ENCODE measurements around the gene TTLL7.
A peak's percentile ranks its signal among the peaks of the same experiment; 100 is the strongest.
"Not testable (repeated sequence)": the region's sequence is repeated elsewhere in the genome, so short reads cannot be mapped to it uniquely, and the experiment has no call there.

Gene TTLL7

GRCh38 chr1:83996621-83997020 is 2.3 kb downstream of the TTLL7 start:
- CTCF ChIA-PET: no interaction called here
- no peaks in the 10 kb centered on the region for H3K9me3 ChIP-seq (ENCODE audit: control extremely low read depth in 1 of 5, control insufficient read depth in 4 of 5, insufficient read depth in 2 of 5, low read depth in 1 of 5, low read length in 4 of 5)
- WGBS (ENCODE audit: insufficient coverage): no CpG with 5 or more reads among the region's 1 CpG
- POLR2A ChIA-PET: no interaction called here
- H3K36me3 ChIP-seq (ENCODE audit: control insufficient read depth in 4 of 4, insufficient read depth in 4 of 4, low read length in 3 of 4): no peaks in the 10 kb centered on the region
- H3K4me1 ChIP-seq (ENCODE audit: control extremely low read depth in 1 of 4, control insufficient read depth in 4 of 4, insufficient read depth in 4 of 4, low read length in 3 of 4): peaks cover 4 to 14% (median 6%) of the 10 kb centered on the region in 4 experiments
- peaks cover 0 to 4% (median 2%) of the 10 kb centered on the region in 5 experiments for H3K27me3 ChIP-seq (replicated peaks in 2 of 5; ENCODE audit: control insufficient read depth in 4 of 5, insufficient read depth in 5 of 5, low read length in 4 of 5)
- DNase-seq: no peak
- no peak overlapping the region for H3K27ac ChIP-seq (ENCODE audit: insufficient read depth in 1 of 2, low read depth in 1 of 2, low read length in 2 of 2, poor library complexity in 1 of 2, severe bottlenecking in 2 of 2)
- H3K4me3 ChIP-seq (ENCODE audit: control insufficient read depth in 1 of 7, extremely low read depth in 1 of 7, insufficient read depth in 4 of 7, low read depth in 2 of 7, low read length in 6 of 7): no peak overlapping the region

GRCh38 chr1:83996191-83996590 is 2.7 kb downstream of the TTLL7 start:
- Histone ChIP-seq H3K27me3 (replicated peaks in 2 of 5; ENCODE audit: control insufficient read depth in 4 of 5, insufficient read depth in 5 of 5, low read length in 4 of 5) (peaks cover 0 to 4% (median 2%) of the 10 kb centered on the region in 5 experiments), H3K27ac (ENCODE audit: insufficient read depth in 1 of 2, low read depth in 1 of 2, low read length in 2 of 2, poor library complexity in 1 of 2, severe bottlenecking in 2 of 2) (no peak overlapping the region), H3K4me3 (ENCODE audit: control insufficient read depth in 1 of 7, extremely low read depth in 1 of 7, insufficient read depth in 4 of 7, low read depth in 2 of 7, low read length in 6 of 7) (no peak overlapping the region), H3K4me1 (ENCODE audit: control extremely low read depth in 1 of 4, control insufficient read depth in 4 of 4, insufficient read depth in 4 of 4, low read length in 3 of 4) (peaks cover 4 to 14% (median 6%) of the 10 kb centered on the region in 4 experiments), H3K9me3 (ENCODE audit: control extremely low read depth in 1 of 5, control insufficient read depth in 4 of 5, insufficient read depth in 2 of 5, low read depth in 1 of 5, low read length in 4 of 5) (no peaks in the 10 kb centered on the region), H3K36me3 (ENCODE audit: control insufficient read depth in 4 of 4, insufficient read depth in 4 of 4, low read length in 3 of 4) (no peaks in the 10 kb centered on the region)
- DNase-seq: no peak
- POLR2A ChIA-PET: no interaction called here
- no CpG with 5 or more reads among the region's 2 CpGs for WGBS (ENCODE audit: insufficient coverage)
- CTCF ChIA-PET: no interaction called here

GRCh38 chr1:83995649-83996048 is 3.3 kb downstream of the TTLL7 start:
- no peaks in the 10 kb centered on the region for H3K36me3 ChIP-seq (ENCODE audit: control insufficient read depth in 4 of 4, insufficient read depth in 4 of 4, low read length in 3 of 4)
- no peak for DNase-seq
- no CpG with 5 or more reads among the region's 1 CpG for WGBS (ENCODE audit: insufficient coverage)
- H3K27me3 ChIP-seq (replicated peaks in 2 of 5; ENCODE audit: control insufficient read depth in 4 of 5, insufficient read depth in 5 of 5, low read length in 4 of 5): peaks cover 0 to 4% (median 1%) of the 10 kb centered on the region in 5 experiments
- POLR2A ChIA-PET: no interaction called here
- no peak overlapping the region for H3K4me3 ChIP-seq (ENCODE audit: control insufficient read depth in 1 of 7, extremely low read depth in 1 of 7, insufficient read depth in 4 of 7, low read depth in 2 of 7, low read length in 6 of 7)
- H3K4me1 ChIP-seq (ENCODE audit: control extremely low read depth in 1 of 4, control insufficient read depth in 4 of 4, insufficient read depth in 4 of 4, low read length in 3 of 4): peaks cover 4 to 14% (median 6%) of the 10 kb centered on the region in 4 experiments
- no peak overlapping the region for H3K27ac ChIP-seq (ENCODE audit: insufficient read depth in 1 of 2, low read depth in 1 of 2, low read length in 2 of 2, poor library complexity in 1 of 2, severe bottlenecking in 2 of 2)
- no peaks in the 10 kb centered on the region for H3K9me3 ChIP-seq (ENCODE audit: control extremely low read depth in 1 of 5, control insufficient read depth in 4 of 5, insufficient read depth in 2 of 5, low read depth in 1 of 5, low read length in 4 of 5)
- CTCF ChIA-PET: no interaction called here

DNA sequence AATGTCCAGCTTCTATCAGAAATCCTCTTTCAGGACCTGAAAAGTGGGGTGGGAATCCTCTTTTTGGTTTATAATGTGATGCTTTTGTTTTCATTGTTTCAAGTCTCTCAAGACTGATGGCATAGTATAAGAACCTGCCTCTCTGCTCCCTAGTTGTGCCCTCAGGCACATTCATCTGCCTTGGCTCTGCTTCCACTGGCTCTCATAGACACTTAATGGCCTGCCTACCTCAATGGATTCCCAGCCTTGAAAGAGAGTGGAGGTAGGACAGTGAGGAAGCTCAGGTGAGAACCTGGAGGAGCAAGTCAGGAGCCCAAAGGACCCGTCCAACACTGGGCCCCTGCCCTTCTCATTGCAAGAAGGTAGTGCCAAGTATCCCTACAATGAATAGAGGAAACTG is 4.8 kb downstream of the TTLL7 start:
- whole genome bisulfite sequencing (ENCODE audit: insufficient coverage): no CpG with 5 or more reads among the region's 1 CpG
- H3K4me1 ChIP-seq (ENCODE audit: control extremely low read depth in 1 of 4, control insufficient read depth in 4 of 4, insufficient read depth in 4 of 4, low read length in 3 of 4): peaks cover 0 to 8% (median 1%) of the 10 kb centered on the region in 4 experiments
- H3K4me3 ChIP-seq (ENCODE audit: control insufficient read depth in 1 of 7, extremely low read depth in 1 of 7, insufficient read depth in 4 of 7, low read depth in 2 of 7, low read length in 6 of 7): no peak overlapping the region
- H3K36me3 ChIP-seq (ENCODE audit: control insufficient read depth in 4 of 4, insufficient read depth in 4 of 4, low read length in 3 of 4): no peaks in the 10 kb centered on the region
- H3K27ac ChIP-seq (ENCODE audit: insufficient read depth in 1 of 2, low read depth in 1 of 2, low read length in 2 of 2, poor library complexity in 1 of 2, severe bottlenecking in 2 of 2): no peak overlapping the region
- ChIA-PET CTCF (no interaction called here), POLR2A (no interaction called here)
- peaks cover 0 to 4% (median 0%) of the 10 kb centered on the region in 5 experiments for H3K27me3 ChIP-seq (replicated peaks in 2 of 5; ENCODE audit: control insufficient read depth in 4 of 5, insufficient read depth in 5 of 5, low read length in 4 of 5)
- no peak for DNase-seq
- H3K9me3 ChIP-seq (ENCODE audit: control extremely low read depth in 1 of 5, control insufficient read depth in 4 of 5, insufficient read depth in 2 of 5, low read depth in 1 of 5, low read length in 4 of 5): no peaks in the 10 kb centered on the region

DNA sequence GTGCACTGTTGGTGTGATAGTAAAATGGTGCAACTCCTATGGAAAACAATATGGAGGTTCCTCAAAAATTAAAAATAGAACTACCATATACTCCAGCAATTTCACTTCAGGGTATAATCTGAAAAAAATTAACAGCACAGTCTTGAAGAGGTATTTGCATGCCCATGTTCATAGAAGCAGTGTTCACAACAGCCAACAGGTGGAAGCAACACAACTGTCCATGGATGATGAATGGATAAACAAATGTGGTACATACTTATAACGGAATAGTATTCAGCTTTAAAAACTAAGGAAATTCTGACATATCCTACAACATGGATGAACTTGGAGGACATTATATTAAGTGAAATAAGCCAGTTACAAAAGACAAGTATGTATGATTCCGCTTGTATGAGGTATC is 8.2 kb downstream of the TTLL7 start:
- CTCF ChIA-PET: interaction anchor here (0.8 to 1.4 kb wide), 2 partner anchors 30 to 131 kb away, joined by 3 read pairs; no protein-coding TSS in a partner anchor
- 100% methylated on average over 1 of the region's 2 CpGs for WGBS (ENCODE audit: insufficient coverage)

GRCh38 chr1:83985048-83985447 is 13.9 kb downstream of the TTLL7 start:
- 100% methylated on average over 3 of the region's 3 CpGs for WGBS (ENCODE audit: insufficient coverage)
- H3K27me3 ChIP-seq (replicated peaks in 2 of 5; ENCODE audit: control insufficient read depth in 4 of 5, insufficient read depth in 5 of 5, low read length in 4 of 5): no peaks in the 10 kb centered on the region
- no peaks in the 10 kb centered on the region for H3K36me3 ChIP-seq (ENCODE audit: control insufficient read depth in 4 of 4, insufficient read depth in 4 of 4, low read length in 3 of 4)
- ChIA-PET POLR2A (no interaction called here), CTCF (interaction anchor here (1.0 kb wide), 1 partner anchor 53 kb away, joined by 3 read pairs; no protein-coding TSS in a partner anchor)
- no peaks in the 10 kb centered on the region for H3K4me1 ChIP-seq (ENCODE audit: control extremely low read depth in 1 of 4, control insufficient read depth in 4 of 4, insufficient read depth in 4 of 4, low read length in 3 of 4)
- no peak for DNase-seq
- no peak overlapping the region for H3K27ac ChIP-seq (ENCODE audit: insufficient read depth in 1 of 2, low read depth in 1 of 2, low read length in 2 of 2, poor library complexity in 1 of 2, severe bottlenecking in 2 of 2)
- peaks cover 0 to 11% (median 2%) of the 10 kb centered on the region in 5 experiments for H3K9me3 ChIP-seq (ENCODE audit: control extremely low read depth in 1 of 5, control insufficient read depth in 4 of 5, insufficient read depth in 2 of 5, low read depth in 1 of 5, low read length in 4 of 5)
- no peak overlapping the region for H3K4me3 ChIP-seq (ENCODE audit: control insufficient read depth in 1 of 7, extremely low read depth in 1 of 7, insufficient read depth in 4 of 7, low read depth in 2 of 7, low read length in 6 of 7)

More for the DNA sequence above, 8.2 kb downstream of the TTLL7 start:
- Histone ChIP-seq H3K4me1 (ENCODE audit: control extremely low read depth in 1 of 4, control insufficient read depth in 4 of 4, insufficient read depth in 4 of 4, low read length in 3 of 4) (no peaks in the 10 kb centered on the region), H3K27me3 (replicated peaks in 2 of 5; ENCODE audit: control insufficient read depth in 4 of 5, insufficient read depth in 5 of 5, low read length in 4 of 5) (no peaks in the 10 kb centered on the region), H3K9me3 (ENCODE audit: control extremely low read depth in 1 of 5, control insufficient read depth in 4 of 5, insufficient read depth in 2 of 5, low read depth in 1 of 5, low read length in 4 of 5) (peaks cover 0 to 3% (median 2%) of the 10 kb centered on the region in 5 experiments), H3K27ac (ENCODE audit: insufficient read depth in 1 of 2, low read depth in 1 of 2, low read length in 2 of 2, poor library complexity in 1 of 2, severe bottlenecking in 2 of 2) (no peak overlapping the region), H3K36me3 (ENCODE audit: control insufficient read depth in 4 of 4, insufficient read depth in 4 of 4, low read length in 3 of 4) (no peaks in the 10 kb centered on the region), H3K4me3 (ENCODE audit: control insufficient read depth in 1 of 7, extremely low read depth in 1 of 7, insufficient read depth in 4 of 7, low read depth in 2 of 7, low read length in 6 of 7) (no peak overlapping the region)
- POLR2A ChIA-PET: no interaction called here
- DNase-seq: peak in 1 of 3 donors; percentile 27

DNA sequence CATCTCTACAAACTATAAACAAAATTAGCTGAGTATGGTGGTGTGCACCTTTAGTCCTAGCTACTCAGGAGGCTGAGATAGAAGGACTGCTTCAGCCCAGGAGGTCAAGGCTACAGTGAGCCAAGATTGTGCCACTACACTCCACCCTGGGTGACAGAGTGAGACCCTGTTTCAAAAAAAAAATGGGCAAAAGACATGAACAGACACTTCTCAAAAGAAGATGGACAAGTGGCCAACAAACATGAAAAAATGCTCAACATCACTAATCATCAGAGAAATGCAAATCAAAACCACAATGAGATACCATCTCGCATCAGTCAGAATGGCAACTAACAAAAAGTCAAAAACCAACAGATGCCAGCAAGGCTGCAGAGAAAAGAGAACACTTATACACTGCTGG is 15.0 kb downstream of the TTLL7 start:
- CTCF ChIA-PET: not testable (repeated sequence)

More for the DNA sequence above, 15.0 kb downstream of the TTLL7 start:
- H3K27ac ChIP-seq (ENCODE audit: insufficient read depth in 1 of 2, low read depth in 1 of 2, low read length in 2 of 2, poor library complexity in 1 of 2, severe bottlenecking in 2 of 2); DNase-seq; H3K4me1 ChIP-seq (ENCODE audit: control extremely low read depth in 1 of 4, control insufficient read depth in 4 of 4, insufficient read depth in 4 of 4, low read length in 3 of 4); H3K27me3 ChIP-seq (replicated peaks in 2 of 5; ENCODE audit: control insufficient read depth in 4 of 5, insufficient read depth in 5 of 5, low read length in 4 of 5); H3K36me3 ChIP-seq (ENCODE audit: control insufficient read depth in 4 of 4, insufficient read depth in 4 of 4, low read length in 3 of 4); POLR2A ChIA-PET; H3K4me3 ChIP-seq (ENCODE audit: control insufficient read depth in 1 of 7, extremely low read depth in 1 of 7, insufficient read depth in 4 of 7, low read depth in 2 of 7, low read length in 6 of 7): not testable (repeated sequence)
- peaks cover 0 to 11% (median 2%) of the 10 kb centered on the region in 5 experiments for H3K9me3 ChIP-seq (ENCODE audit: control extremely low read depth in 1 of 5, control insufficient read depth in 4 of 5, insufficient read depth in 2 of 5, low read depth in 1 of 5, low read length in 4 of 5)
- WGBS (ENCODE audit: insufficient coverage): no CpG with 5 or more reads among the region's 1 CpG
